Activated CD4-positive, alpha-beta T cell treated with anti-CD3 and anti-CD28 coated beads, Interleukin-10, Interleukin-2, amounts not matched to agents 100 ng/mL and 50 ng/mL, durations not matched to agents 16 hours and 8 hours (primary cell): ENCODE data around the gene HHIP.
"Not testable (repeated sequence)": the region's sequence is repeated elsewhere in the genome, so short reads cannot be mapped to it uniquely, and the experiment has no call there.

ENCODE experiments used
- DNase-seq: peaks from one replicate; pipeline ENCODE4 v3.0.0-alpha.2; 2020

Gene HHIP

GRCh38 chr4:144757969-144758368 lies 112.0 kb downstream of the HHIP start:
- DNase-seq = no peak

GRCh38 chr4:144768809-144769208 lies 122.9 kb downstream of the HHIP start:
- not testable (repeated sequence) for DNase-seq

DNA sequence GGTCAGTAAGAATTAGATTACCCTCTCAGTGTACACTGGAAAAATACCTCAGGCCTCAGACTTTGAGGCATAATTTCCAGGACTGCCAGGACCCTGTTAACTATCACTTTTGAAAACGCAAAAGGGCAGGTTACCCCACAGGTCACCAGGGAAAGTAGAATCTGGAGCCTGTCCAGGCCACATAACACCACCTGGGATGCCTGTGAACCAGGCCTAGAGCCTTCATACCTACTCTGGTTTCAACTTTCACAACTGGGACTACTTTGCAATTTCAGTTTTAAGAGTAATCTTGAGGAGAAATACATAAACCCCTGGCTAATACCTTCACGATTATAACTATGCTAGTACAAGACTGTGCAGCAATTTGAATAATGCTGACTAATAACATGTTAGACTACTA lies 132.4 kb downstream of the HHIP start:
- no peak for DNase-seq

DNA sequence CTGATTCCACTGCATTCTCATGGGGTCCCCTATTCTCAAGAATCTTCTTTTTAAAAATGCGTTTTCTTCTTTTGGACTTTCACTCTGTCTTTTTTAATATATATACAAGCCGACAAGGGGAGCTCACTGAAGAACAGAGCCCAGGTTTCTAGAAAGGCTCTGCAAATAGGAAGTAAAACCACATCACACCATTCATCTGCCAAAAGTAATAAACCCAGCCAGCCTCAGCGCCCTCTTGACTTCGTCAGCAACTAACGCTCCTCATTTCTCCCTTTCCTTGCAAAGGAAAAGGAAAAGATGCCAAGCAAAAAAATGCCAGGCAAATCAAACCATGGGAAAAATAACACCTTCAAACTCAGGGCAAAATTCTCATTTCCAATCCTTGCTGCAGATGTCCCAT lies 136.4 kb downstream of the HHIP start:
- DNase-seq = no peak

GRCh38 chr4:144785961-144786360 lies 140.0 kb downstream of the HHIP start:
- no peak for DNase-seq

- DNase-seq = peak; percentile 23
Observed at GRCh38 chr4:144787365-144788258, 141.7 kb downstream of the HHIP start.

- DNase-seq = no peak
Observed at GRCh38 chr4:144788469-144788868, 142.5 kb downstream of the HHIP start.

DNA sequence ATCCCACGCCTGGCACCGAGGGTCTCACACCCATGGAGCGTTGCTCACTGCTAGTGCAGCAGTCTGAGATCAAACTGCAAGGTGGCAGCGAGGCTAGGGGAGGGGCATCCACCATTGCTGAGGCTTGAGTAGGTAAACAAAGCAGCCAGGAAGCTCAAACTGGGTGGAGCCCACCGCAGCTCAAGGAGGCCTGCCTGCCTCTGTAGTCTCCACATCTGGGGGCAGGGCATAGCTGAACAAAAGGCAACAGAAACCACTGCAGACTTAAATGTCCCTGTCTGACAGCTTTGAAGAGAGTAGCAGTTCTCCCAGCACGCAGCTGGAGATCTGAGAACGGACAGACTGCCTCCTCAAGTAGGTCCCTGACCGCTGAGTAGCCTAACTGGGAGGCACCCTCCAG lies 146.0 kb downstream of the HHIP start:
- DNase-seq = not testable (repeated sequence)
